GM19328 (cell line): ENCODE measurements around the gene MAL.

Experiments
- ATAC-seq: cut with Tn5 transposase; IDR thresholded peaks from one replicate; pipeline ENCODE4 v1.9.1; 2021; ENCODE audit warnings: mild to moderate bottlenecking, moderate library complexity; ENCODE audit not compliant: unreplicated experiment

The MAL gene

GRCh38 chr2:94996305-94997100 is 29.0 kb upstream of the MAL start:
- ATAC-seq = no peak

- ATAC-seq = no peak
Measured at GRCh38 chr2:94997981-94998930, 27.3 kb upstream of the MAL start.

GRCh38 chr2:94999431-94999883 is 26.1 kb upstream of the MAL start:
- no peak for ATAC-seq

- ATAC-seq = no peak
Measured at GRCh38 chr2:95001051-95001562, 24.4 kb upstream of the MAL start.

GRCh38 chr2:95001701-95002100 is 23.8 kb upstream of the MAL start:
- ATAC-seq = no peak

- no peak for ATAC-seq
Measured at GRCh38 chr2:95002498-95002897, 23.0 kb upstream of the MAL start.

GRCh38 chr2:95004287-95004686 is 21.2 kb upstream of the MAL start:
- no peak for ATAC-seq

- no peak for ATAC-seq
Measured at GRCh38 chr2:95004711-95005110, 20.8 kb upstream of the MAL start.

GRCh38 chr2:95005726-95006125 is 19.8 kb upstream of the MAL start:
- ATAC-seq = no peak

GRCh38 chr2:95006588-95006987 is 18.9 kb upstream of the MAL start:
- ATAC-seq = no peak

- ATAC-seq = no peak
Measured at GRCh38 chr2:95007031-95007609, 18.4 kb upstream of the MAL start.

- ATAC-seq = no peak
Measured at GRCh38 chr2:95007822-95008221, 17.7 kb upstream of the MAL start.

GRCh38 chr2:95008306-95008705 is 17.2 kb upstream of the MAL start:
- ATAC-seq = no peak

GRCh38 chr2:95008996-95009395 is 16.5 kb upstream of the MAL start:
- ATAC-seq = no peak

- ATAC-seq = no peak
Measured at GRCh38 chr2:95009412-95009811, 16.1 kb upstream of the MAL start.

GRCh38 chr2:95010126-95010525 is 15.4 kb upstream of the MAL start:
- no peak for ATAC-seq

- ATAC-seq = no peak
Measured at GRCh38 chr2:95010718-95011117, 14.8 kb upstream of the MAL start.

GRCh38 chr2:95012881-95013550 is 12.5 kb upstream of the MAL start:
- peak; percentile 60 for ATAC-seq

- ATAC-seq = no peak
Measured at GRCh38 chr2:95013726-95014125, 11.8 kb upstream of the MAL start.

GRCh38 chr2:95014126-95014708 is 11.3 kb upstream of the MAL start:
- no peak for ATAC-seq
